HCEC 1CT (cell line): ENCODE measurements around the gene MBTPS2.
"Not testable (repeated sequence)": the region's sequence is repeated elsewhere in the genome, so short reads cannot be mapped to it uniquely, and the experiment has no call there.

ENCODE experiments used
- DNase-seq: peaks from one replicate; pipeline ENCODE4 v3.0.0-alpha.2; 2017

MBTPS2 gene

GRCh38 chrX:21839334-21840192 lies at the start of gene MBTPS2:
MBTPS2 (plus strand) TSS chrX:21839617; CDS start chrX:21839735, 118 bp downstream.
- DNase-seq, result peak; percentile 83

GRCh38 chrX:21798677-21799219 lies 40.7 kb upstream of the MBTPS2 start:
- peak; percentile 24 for DNase-seq

- DNase-seq, result no peak
Measured at GRCh38 chrX:21799767-21800166, 39.6 kb upstream of the MBTPS2 start.

- peak; percentile 17 for DNase-seq
Measured at GRCh38 chrX:21800344-21800770, 39.1 kb upstream of the MBTPS2 start.

- DNase-seq, result no peak
Measured at GRCh38 chrX:21802054-21802670, 37.3 kb upstream of the MBTPS2 start.

- no peak for DNase-seq
Measured at GRCh38 chrX:21802839-21803238, 36.6 kb upstream of the MBTPS2 start.

- DNase-seq, result peak; percentile 1
Measured at GRCh38 chrX:21806691-21807090, 32.7 kb upstream of the MBTPS2 start.

- no peak for DNase-seq
Measured at GRCh38 chrX:21811832-21812231, 27.6 kb upstream of the MBTPS2 start.

- no peak for DNase-seq
Measured at GRCh38 chrX:21812628-21813027, 26.8 kb upstream of the MBTPS2 start.

GRCh38 chrX:21813612-21814368 lies 25.6 kb upstream of the MBTPS2 start:
- DNase-seq, result no peak

GRCh38 chrX:21816136-21816535 lies 23.3 kb upstream of the MBTPS2 start:
- no peak for DNase-seq

- not testable (repeated sequence) for DNase-seq
Measured at GRCh38 chrX:21820170-21820569, 19.2 kb upstream of the MBTPS2 start.

GRCh38 chrX:21821875-21822274 lies 17.5 kb upstream of the MBTPS2 start:
- no peak for DNase-seq

- DNase-seq, result no peak
Measured at GRCh38 chrX:21831496-21831895, 7.9 kb upstream of the MBTPS2 start.

GRCh38 chrX:21837056-21837455 lies 2.4 kb upstream of the MBTPS2 start:
- DNase-seq, result no peak

GRCh38 chrX:21838937-21839333 lies 482 bp upstream of the MBTPS2 start:
- DNase-seq, result peak; percentile 4

- DNase-seq, result no peak
Measured at GRCh38 chrX:21840193-21840545, 752 bp downstream of the MBTPS2 start.

- DNase-seq, result no peak
Measured at GRCh38 chrX:21843179-21843578, 3.8 kb downstream of the MBTPS2 start.

GRCh38 chrX:21845096-21845495 lies 5.7 kb downstream of the MBTPS2 start:
- no peak for DNase-seq

- DNase-seq, result no peak
Measured at GRCh38 chrX:21847342-21847741, 7.9 kb downstream of the MBTPS2 start.

- DNase-seq, result no peak
Measured at GRCh38 chrX:21853578-21853977, 14.2 kb downstream of the MBTPS2 start.

GRCh38 chrX:21855937-21856415 lies 16.6 kb downstream of the MBTPS2 start, which contains the start of gene YY2:
YY2 (plus strand) TSS chrX:21855987; CDS start chrX:21856485, 498 bp downstream.
- no peak for DNase-seq

- DNase-seq, result no peak
Measured at GRCh38 chrX:21856504-21856903, 17.1 kb downstream of the MBTPS2 start.
